GM18505 (cell line): Measurements from ENCODE around the gene ID4.
"Not testable (repeated sequence)": the region's sequence is repeated elsewhere in the genome, so short reads cannot be mapped to it uniquely, and the experiment has no call there.

ENCODE experiments used
- ATAC-seq: cut with Tn5 transposase; IDR thresholded peaks from one replicate; pipeline ENCODE4 v1.9.1; 2021; ENCODE audit not compliant: unreplicated experiment
- POLR2A ChIP-seq: IDR thresholded peaks from 4 replicates; pipeline ENCODE4 v1.6.1; 2011; ENCODE audit warnings: borderline replicate concordance; ENCODE audit not compliant: insufficient read depth, insufficient read length; ENCODE audit errors: extremely low read depth

The ID4 gene

GRCh38 chr6:19839788-19840187 is 2.6 kb downstream of the ID4 start:
- TF ChIP-seq POLR2A = no peak
- no peak for ATAC-seq

GRCh38 chr6:19841181-19841580 is 4.0 kb downstream of the ID4 start:
- TF ChIP-seq POLR2A = no peak
- ATAC-seq = no peak

GRCh38 chr6:19842030-19842615 is 5.0 kb downstream of the ID4 start:
- no peak for TF ChIP-seq POLR2A
- no peak for ATAC-seq

- no peak for TF ChIP-seq POLR2A
- no peak for ATAC-seq
Observed at GRCh38 chr6:19844689-19845088, 7.5 kb downstream of the ID4 start.

GRCh38 chr6:19845266-19846041 is 8.3 kb downstream of the ID4 start:
- TF ChIP-seq POLR2A = no peak
- no peak for ATAC-seq

- ATAC-seq = no peak
- no peak for TF ChIP-seq POLR2A
Observed at GRCh38 chr6:19848465-19849029, 11.4 kb downstream of the ID4 start.

GRCh38 chr6:19849196-19849595 is 12.0 kb downstream of the ID4 start:
- no peak for TF ChIP-seq POLR2A
- ATAC-seq = no peak

GRCh38 chr6:19849755-19850154 is 12.6 kb downstream of the ID4 start:
- no peak for ATAC-seq
- TF ChIP-seq POLR2A = no peak

GRCh38 chr6:19851241-19852089 is 14.3 kb downstream of the ID4 start:
- no peak for TF ChIP-seq POLR2A
- ATAC-seq = no peak

- no peak for ATAC-seq
- no peak for TF ChIP-seq POLR2A
Observed at GRCh38 chr6:19852090-19852457, 14.9 kb downstream of the ID4 start.

GRCh38 chr6:19852927-19853326 is 15.8 kb downstream of the ID4 start:
- ATAC-seq = no peak
- TF ChIP-seq POLR2A = no peak

- ATAC-seq = not testable (repeated sequence)
Observed at GRCh38 chr6:19854421-19855015, 17.3 kb downstream of the ID4 start.

- TF ChIP-seq POLR2A = no peak
- no peak for ATAC-seq
Observed at GRCh38 chr6:19855536-19855935, 18.4 kb downstream of the ID4 start.

GRCh38 chr6:19857139-19857538 is 20.0 kb downstream of the ID4 start:
- no peak for ATAC-seq
- no peak for TF ChIP-seq POLR2A

GRCh38 chr6:19857703-19858102 is 20.5 kb downstream of the ID4 start:
- no peak for ATAC-seq
- no peak for TF ChIP-seq POLR2A
